Measurements from ENCODE around the gene DGKQ. TPM values are rescaled to one million over a fixed set of nuclear protein-coding genes. Genes with fewer than 3 reads are reported as not detected.
"Not testable (repeated sequence)": the region's sequence is repeated elsewhere in the genome, so short reads cannot be mapped to it uniquely, and the experiment has no call there.

Gene DGKQ
- total RNA-seq, 2 donors from 2014 or later, result 18.6 to 24.0 TPM

DNA sequence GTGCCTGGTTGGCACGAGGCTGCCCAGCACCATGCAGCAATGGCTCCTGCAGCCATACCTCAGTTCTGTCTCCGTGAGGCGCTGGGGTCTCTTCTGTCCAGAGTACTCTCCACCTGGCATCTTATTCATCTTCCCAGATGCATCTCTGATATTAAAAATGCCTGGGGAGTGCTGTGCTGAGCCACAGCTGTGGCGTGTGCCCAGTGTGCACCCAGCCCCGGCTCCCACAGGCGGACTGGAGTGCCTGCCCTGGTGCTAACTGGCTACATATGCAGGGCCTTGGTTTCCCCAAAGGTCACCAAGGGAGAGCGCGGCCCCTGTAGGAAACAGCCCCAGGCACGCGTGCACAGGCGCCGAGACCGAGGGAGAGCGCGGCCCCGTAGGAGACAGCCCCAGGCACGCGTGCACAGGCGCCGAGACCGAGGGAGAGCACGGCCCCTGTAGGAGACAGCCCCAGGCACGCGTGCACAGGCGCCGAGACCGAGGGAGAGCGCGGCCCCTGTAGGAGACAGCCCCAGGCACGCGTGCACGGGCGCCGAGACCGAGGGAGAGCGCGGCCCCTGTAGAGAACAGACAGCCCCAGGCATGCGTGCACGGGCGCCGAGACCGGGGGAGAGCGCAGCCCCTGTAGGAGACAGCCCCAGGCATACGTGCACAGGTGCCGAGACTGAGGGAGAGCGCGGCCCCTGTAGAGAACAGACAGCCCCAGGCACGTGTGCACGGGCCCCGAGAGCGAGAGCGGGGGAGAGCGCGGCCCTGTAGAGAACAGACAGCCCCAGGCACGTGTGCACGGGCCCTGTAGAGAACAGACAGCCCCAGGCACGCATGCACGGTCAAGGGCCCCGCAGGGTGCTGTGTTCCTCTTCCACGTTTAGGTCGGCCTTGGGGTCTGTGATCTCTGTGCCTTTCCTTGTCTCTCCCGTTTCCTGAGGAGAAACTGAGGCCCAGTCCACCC lies 26.6 kb downstream of the DGKQ start:
- DNase-seq (ENCODE audit: low spot score) (no peak), ATAC-seq (ENCODE audit: insufficient number of reproducible peaks, low FRiP score, low read depth) (no peak)
- Histone ChIP-seq H3K9me3 (no peaks in the 10 kb centered on the region), H3K4me1 (ENCODE audit: control insufficient read depth in 1 of 2, low read depth in 2 of 2) (no peaks in the 10 kb centered on the region), H3K27ac (no peak overlapping the region), H3K36me3 (peaks cover 4% of the 10 kb centered on the region), H3K4me3 (no peak overlapping the region), H3K27me3 (replicated peaks; ENCODE audit: insufficient read depth) (no peaks in the 10 kb centered on the region)
- TF ChIP-seq, protein P1, sequence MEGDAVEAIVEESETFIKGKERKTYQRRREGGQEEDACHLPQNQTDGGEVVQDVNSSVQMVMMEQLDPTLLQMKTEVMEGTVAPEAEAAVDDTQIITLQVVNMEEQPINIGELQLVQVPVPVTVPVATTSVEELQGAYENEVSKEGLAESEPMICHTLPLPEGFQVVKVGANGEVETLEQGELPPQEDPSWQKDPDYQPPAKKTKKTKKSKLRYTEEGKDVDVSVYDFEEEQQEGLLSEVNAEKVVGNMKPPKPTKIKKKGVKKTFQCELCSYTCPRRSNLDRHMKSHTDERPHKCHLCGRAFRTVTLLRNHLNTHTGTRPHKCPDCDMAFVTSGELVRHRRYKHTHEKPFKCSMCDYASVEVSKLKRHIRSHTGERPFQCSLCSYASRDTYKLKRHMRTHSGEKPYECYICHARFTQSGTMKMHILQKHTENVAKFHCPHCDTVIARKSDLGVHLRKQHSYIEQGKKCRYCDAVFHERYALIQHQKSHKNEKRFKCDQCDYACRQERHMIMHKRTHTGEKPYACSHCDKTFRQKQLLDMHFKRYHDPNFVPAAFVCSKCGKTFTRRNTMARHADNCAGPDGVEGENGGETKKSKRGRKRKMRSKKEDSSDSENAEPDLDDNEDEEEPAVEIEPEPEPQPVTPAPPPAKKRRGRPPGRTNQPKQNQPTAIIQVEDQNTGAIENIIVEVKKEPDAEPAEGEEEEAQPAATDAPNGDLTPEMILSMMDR (IDR thresholded peaks at IDR 0.05), result no peak

DNA sequence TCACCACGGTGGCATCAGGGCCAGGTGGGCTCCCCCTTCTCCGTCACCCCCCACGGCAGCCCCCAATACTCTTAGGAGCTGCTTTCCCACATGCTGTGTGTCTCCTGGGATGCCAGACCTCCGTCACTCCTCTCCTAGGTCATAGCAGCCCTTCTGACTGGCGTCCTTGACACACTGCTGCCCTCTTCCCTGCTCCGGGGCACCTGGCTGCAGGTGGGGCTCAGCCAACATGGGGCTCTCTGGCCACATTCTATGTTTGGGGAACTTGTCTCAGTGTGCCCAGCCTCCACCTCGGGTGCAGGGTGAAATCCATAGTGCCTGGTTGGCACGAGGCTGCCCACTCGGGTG lies 27.3 kb downstream of the DGKQ start:
- TF ChIP-seq, protein P1 (IDR thresholded peaks at IDR 0.05), result no peak

DNA sequence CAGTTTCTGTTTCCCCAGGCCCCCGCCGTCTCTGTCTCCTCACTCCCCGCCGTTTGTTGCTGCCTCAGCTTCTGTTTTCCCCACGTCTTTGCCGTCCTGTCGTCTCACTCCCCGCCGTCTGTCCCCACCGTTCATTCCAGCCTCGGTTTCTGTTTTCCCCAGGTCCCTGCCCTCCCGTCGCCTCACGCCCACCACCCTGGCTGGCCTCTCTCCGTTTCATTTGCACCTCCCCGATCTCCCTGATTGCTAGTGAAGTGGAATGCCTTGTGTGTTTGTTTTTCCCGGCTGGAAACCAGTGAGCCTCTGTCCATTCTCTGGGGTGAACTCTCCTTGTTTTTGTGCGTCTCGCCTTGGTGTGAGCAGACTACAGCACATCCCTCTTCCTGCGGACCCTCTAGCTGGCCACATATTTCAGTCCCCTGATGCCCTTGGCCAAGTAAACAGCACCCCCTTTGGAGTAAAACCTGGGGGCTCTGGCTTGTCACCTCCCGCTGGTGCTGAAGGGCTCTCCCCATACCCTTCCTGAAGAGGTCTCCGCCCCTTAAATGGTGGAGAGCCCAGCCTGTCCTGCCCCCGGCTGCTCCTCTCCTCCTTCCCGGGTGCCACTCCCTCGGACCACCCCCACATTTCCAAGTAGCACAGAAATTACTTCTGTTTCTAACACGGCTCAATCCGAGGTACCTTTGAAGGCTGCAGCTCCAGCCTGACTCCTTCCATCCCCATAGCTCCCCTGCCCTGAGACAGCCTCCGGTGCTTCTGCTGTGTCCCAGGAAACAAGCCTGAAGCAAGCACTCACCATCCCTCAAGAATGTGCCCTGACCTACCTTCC lies 27.9 kb downstream of the DGKQ start:
- DNase-seq (ENCODE audit: low spot score), result no peak
- Histone ChIP-seq H3K4me3 (no peak overlapping the region), H3K36me3 (peaks cover 4% of the 10 kb centered on the region), H3K4me1 (ENCODE audit: control insufficient read depth in 1 of 2, low read depth in 2 of 2) (no peaks in the 10 kb centered on the region), H3K27ac (no peak overlapping the region), H3K27me3 (replicated peaks; ENCODE audit: insufficient read depth) (no peaks in the 10 kb centered on the region), H3K9me3 (no peaks in the 10 kb centered on the region)
- ATAC-seq (ENCODE audit: insufficient number of reproducible peaks, low FRiP score, low read depth), result no peak
- TF ChIP-seq, protein P1 (IDR thresholded peaks at IDR 0.05), result no peak

More for the DNA sequence above, 27.3 kb downstream of the DGKQ start:
- ATAC-seq (ENCODE audit: insufficient number of reproducible peaks, low FRiP score, low read depth) (no peak), DNase-seq (ENCODE audit: low spot score) (no peak)
- Histone ChIP-seq H3K27ac (no peak overlapping the region), H3K9me3 (no peaks in the 10 kb centered on the region), H3K27me3 (replicated peaks; ENCODE audit: insufficient read depth) (no peaks in the 10 kb centered on the region), H3K4me1 (ENCODE audit: control insufficient read depth in 1 of 2, low read depth in 2 of 2) (no peaks in the 10 kb centered on the region), H3K4me3 (no peak overlapping the region), H3K36me3 (peaks cover 4% of the 10 kb centered on the region)

DNA sequence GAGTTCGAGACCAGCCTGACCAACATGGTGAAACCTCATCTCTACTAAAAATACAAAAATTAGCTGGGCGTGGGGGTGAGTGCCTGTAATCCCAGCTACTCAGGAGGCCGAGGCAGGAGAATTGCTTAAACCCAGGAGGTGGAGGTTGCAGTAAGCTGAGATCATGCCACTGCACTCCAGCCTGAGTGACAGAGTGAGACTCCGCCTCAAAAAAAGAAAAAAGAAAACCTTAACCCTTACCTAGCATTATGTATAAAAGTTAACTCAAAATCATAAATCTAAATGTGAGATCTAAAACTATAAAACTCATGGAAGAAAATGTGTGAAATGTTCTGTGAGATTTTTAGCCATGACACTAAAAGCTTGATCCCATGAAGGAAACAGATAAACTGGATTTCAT lies 33.9 kb downstream of the DGKQ start:
- H3K27ac ChIP-seq; DNase-seq (ENCODE audit: low spot score); ATAC-seq (ENCODE audit: insufficient number of reproducible peaks, low FRiP score, low read depth); H3K4me1 ChIP-seq (ENCODE audit: control insufficient read depth in 1 of 2, low read depth in 2 of 2); H3K4me3 ChIP-seq; H3K9me3 ChIP-seq; H3K36me3 ChIP-seq; H3K27me3 ChIP-seq (replicated peaks; ENCODE audit: insufficient read depth): not testable (repeated sequence)

DNA sequence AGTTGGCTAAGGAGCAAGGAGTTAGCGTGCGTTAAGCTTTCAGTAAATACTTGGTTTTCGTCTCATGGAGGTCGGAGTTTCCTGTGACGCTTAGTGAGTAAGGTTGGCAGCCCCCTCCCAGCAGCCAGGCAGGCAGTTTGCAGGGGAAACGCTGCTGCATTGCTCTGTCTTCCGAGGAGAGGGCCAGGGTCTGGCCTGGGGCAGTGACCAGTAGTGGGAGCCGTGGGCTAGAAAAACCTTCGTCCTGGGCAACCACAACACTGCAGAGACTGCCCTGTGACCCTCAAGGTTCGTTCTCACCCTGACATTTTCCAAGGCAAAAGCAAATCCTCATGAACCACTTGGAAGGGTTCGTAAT lies 40.7 kb downstream of the DGKQ start:
- DNase-seq (ENCODE audit: low spot score) (no peak), ATAC-seq (ENCODE audit: insufficient number of reproducible peaks, low FRiP score, low read depth) (no peak)
- Histone ChIP-seq H3K36me3 (no peaks in the 10 kb centered on the region), H3K27ac (peak overlapping the region; percentile 79 to 89), H3K9me3 (no peaks in the 10 kb centered on the region), H3K4me1 (ENCODE audit: control insufficient read depth in 1 of 2, low read depth in 2 of 2) (peaks cover 20 to 27% of the 10 kb centered on the region in 2 donors), H3K27me3 (replicated peaks; ENCODE audit: insufficient read depth) (no peaks in the 10 kb centered on the region), H3K4me3 (peak overlapping the region; percentile 99)
- TF ChIP-seq, protein P1 (IDR thresholded peaks at IDR 0.05), result peak; percentile 4
